Measurements from ENCODE around the gene P4HA3.

GRCh38 chr11:74253361-74253760 is 58.1 kb downstream of the P4HA3 start:
- TF ChIP-seq POLR2A (IDR thresholded peaks at IDR 0.05): no peak
- no peak for TF ChIP-seq CTCF (IDR thresholded peaks at IDR 0.05)

All from adrenal gland (tissue), 5 donors.